ENCODE measurements around the gene BAG3. TPM values are rescaled to one million over a fixed set of nuclear protein-coding genes. Genes with fewer than 3 reads are reported as not detected.

BAG3 gene
- total RNA-seq, 1 experiment from 2014 or later = 57.0 TPM

DNA sequence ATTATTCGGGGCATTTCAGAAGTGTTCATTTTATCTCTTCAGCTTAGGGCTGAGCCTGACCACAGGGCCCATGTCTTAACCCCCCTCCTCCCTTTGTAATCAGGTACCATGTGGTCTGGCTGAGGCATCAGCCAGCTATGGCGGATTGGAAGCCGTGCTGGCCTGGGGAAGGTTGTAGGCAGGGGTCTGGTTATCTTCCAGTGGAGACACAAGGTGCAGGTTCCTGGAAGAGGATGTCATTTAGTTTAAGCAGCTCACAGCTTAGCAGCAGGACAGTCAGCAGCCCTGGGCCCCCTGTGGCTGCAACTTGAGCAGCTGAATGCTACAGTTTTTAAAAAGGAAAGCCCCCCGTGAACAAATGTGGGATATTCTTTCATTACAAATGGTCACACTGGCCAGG, 22.1 kb downstream of the BAG3 start:
- ATAC-seq (no peak), DNase-seq (ENCODE audit: low read depth, low spot score) (no peak)
- Histone ChIP-seq H3K9me3 (ENCODE audit: control insufficient read depth in 1 of 2, insufficient read depth in 1 of 2, low read depth in 1 of 2, low read length in 2 of 2) (no peaks in the 10 kb centered on the region), H3K79me2 (ENCODE audit: insufficient read depth, low read length) (peaks cover 47% of the 10 kb centered on the region), H3K36me3 (ENCODE audit: control insufficient read depth in 1 of 2, insufficient read depth in 2 of 2, low read length in 2 of 2) (peaks cover 51 to 67% of the 10 kb centered on the region in 2 experiments), H3K4me1 (ENCODE audit: control insufficient read depth in 1 of 2, insufficient read depth in 2 of 2, low read length in 2 of 2) (peaks cover 13 to 26% of the 10 kb centered on the region in 2 experiments), H3K9ac (ENCODE audit: low read length) (no peak overlapping the region), H4K20me1 (ENCODE audit: insufficient read depth) (peaks cover 4% of the 10 kb centered on the region; the same call in 1 of the 2 replicates), H3K9me2 (ENCODE audit: insufficient read depth) (no peaks in the 10 kb centered on the region), H3K27ac (ENCODE audit: low read depth, low read length) (no peak overlapping the region), H2AFZ (ENCODE audit: low read depth, low read length, poor library complexity, severe bottlenecking) (no peak overlapping the region), H3K4me3 (replicated peaks in 1 of 2; ENCODE audit: low read depth in 1 of 2, low read length in 2 of 2) (no peak overlapping the region), H3K27me3 (ENCODE audit: insufficient read depth, low read length) (no peaks in the 10 kb centered on the region), H3K4me2 (ENCODE audit: low read length) (no peak overlapping the region)
- ChIA-PET POLR2A (no interaction called here), CTCF (no interaction called here), RAD21 (ENCODE audit: low non-redundant PET in 1 of 2, low total read pairs in 2 of 2, uncharacterized antibody in 2 of 2, unreplicated experiment in 2 of 2) (no interaction called here)
- intact Hi-C loops (cut with micrococcal nuclease) = no loop called here
- TF ChIP-seq CEBPB (IDR thresholded peaks at IDR 0.05; ENCODE audit: low read depth) (no peak), ZNF274 (IDR thresholded peaks at IDR 0.05; ENCODE audit: low read depth, low read length) (no peak), TCF7L2 (IDR thresholded peaks at IDR 0.05; ENCODE audit: borderline replicate concordance, extremely low read depth, insufficient read depth, insufficient read length) (no peak), SIN3A (IDR thresholded peaks at IDR 0.05; ENCODE audit: low read depth) (no peak), CBX3 (IDR thresholded peaks at IDR 0.05; ENCODE audit: low read depth) (no peak), POLR2A (IDR thresholded peaks at IDR 0.05; ENCODE audit: borderline replicate concordance, extremely low read depth, insufficient read depth, insufficient read length) (no peak), YY1 (IDR thresholded peaks at IDR 0.05; ENCODE audit: extremely low read depth, insufficient replicate concordance, low read depth, low read length) (no peak), ELF1 (IDR thresholded peaks at IDR 0.05; ENCODE audit: borderline replicate concordance, low read depth) (no peak), EZH2phosphoT487 (IDR thresholded peaks at IDR 0.05; ENCODE audit: borderline replicate concordance) (no peak), ZFX (IDR thresholded peaks at IDR 0.05) (no peak), JUND (IDR thresholded peaks at IDR 0.05) (no peak), SP1 (IDR thresholded peaks at IDR 0.05; ENCODE audit: low read depth) (no peak), FOSL1 (IDR thresholded peaks at IDR 0.05; ENCODE audit: low read depth) (no peak), RAD21 (IDR thresholded peaks at IDR 0.05; ENCODE audit: low read depth) (no peak), SRF (IDR thresholded peaks at IDR 0.05; ENCODE audit: low read depth) (no peak)
- TF ChIP-seq, protein P1, sequence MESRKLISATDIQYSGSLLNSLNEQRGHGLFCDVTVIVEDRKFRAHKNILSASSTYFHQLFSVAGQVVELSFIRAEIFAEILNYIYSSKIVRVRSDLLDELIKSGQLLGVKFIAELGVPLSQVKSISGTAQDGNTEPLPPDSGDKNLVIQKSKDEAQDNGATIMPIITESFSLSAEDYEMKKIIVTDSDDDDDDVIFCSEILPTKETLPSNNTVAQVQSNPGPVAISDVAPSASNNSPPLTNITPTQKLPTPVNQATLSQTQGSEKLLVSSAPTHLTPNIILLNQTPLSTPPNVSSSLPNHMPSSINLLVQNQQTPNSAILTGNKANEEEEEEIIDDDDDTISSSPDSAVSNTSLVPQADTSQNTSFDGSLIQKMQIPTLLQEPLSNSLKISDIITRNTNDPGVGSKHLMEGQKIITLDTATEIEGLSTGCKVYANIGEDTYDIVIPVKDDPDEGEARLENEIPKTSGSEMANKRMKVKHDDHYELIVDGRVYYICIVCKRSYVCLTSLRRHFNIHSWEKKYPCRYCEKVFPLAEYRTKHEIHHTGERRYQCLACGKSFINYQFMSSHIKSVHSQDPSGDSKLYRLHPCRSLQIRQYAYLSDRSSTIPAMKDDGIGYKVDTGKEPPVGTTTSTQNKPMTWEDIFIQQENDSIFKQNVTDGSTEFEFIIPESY (IDR thresholded peaks at IDR 0.05; ENCODE audit: extremely low read depth, insufficient replicate concordance, low read length) = no peak
- TF ChIP-seq, protein P2, sequence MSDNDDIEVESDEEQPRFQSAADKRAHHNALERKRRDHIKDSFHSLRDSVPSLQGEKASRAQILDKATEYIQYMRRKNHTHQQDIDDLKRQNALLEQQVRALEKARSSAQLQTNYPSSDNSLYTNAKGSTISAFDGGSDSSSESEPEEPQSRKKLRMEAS (IDR thresholded peaks at IDR 0.05) = no peak
- TF ChIP-seq, protein P3, sequence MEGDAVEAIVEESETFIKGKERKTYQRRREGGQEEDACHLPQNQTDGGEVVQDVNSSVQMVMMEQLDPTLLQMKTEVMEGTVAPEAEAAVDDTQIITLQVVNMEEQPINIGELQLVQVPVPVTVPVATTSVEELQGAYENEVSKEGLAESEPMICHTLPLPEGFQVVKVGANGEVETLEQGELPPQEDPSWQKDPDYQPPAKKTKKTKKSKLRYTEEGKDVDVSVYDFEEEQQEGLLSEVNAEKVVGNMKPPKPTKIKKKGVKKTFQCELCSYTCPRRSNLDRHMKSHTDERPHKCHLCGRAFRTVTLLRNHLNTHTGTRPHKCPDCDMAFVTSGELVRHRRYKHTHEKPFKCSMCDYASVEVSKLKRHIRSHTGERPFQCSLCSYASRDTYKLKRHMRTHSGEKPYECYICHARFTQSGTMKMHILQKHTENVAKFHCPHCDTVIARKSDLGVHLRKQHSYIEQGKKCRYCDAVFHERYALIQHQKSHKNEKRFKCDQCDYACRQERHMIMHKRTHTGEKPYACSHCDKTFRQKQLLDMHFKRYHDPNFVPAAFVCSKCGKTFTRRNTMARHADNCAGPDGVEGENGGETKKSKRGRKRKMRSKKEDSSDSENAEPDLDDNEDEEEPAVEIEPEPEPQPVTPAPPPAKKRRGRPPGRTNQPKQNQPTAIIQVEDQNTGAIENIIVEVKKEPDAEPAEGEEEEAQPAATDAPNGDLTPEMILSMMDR (IDR thresholded peaks at IDR 0.05 in 2 of 3, conservative IDR thresholded peaks at IDR 0.05 in 1 of 3; ENCODE audit: borderline replicate concordance in 1 of 3, insufficient read depth in 1 of 3, low read depth in 2 of 3, low read length in 2 of 3) = no peak
- TF ChIP-seq, protein P4, sequence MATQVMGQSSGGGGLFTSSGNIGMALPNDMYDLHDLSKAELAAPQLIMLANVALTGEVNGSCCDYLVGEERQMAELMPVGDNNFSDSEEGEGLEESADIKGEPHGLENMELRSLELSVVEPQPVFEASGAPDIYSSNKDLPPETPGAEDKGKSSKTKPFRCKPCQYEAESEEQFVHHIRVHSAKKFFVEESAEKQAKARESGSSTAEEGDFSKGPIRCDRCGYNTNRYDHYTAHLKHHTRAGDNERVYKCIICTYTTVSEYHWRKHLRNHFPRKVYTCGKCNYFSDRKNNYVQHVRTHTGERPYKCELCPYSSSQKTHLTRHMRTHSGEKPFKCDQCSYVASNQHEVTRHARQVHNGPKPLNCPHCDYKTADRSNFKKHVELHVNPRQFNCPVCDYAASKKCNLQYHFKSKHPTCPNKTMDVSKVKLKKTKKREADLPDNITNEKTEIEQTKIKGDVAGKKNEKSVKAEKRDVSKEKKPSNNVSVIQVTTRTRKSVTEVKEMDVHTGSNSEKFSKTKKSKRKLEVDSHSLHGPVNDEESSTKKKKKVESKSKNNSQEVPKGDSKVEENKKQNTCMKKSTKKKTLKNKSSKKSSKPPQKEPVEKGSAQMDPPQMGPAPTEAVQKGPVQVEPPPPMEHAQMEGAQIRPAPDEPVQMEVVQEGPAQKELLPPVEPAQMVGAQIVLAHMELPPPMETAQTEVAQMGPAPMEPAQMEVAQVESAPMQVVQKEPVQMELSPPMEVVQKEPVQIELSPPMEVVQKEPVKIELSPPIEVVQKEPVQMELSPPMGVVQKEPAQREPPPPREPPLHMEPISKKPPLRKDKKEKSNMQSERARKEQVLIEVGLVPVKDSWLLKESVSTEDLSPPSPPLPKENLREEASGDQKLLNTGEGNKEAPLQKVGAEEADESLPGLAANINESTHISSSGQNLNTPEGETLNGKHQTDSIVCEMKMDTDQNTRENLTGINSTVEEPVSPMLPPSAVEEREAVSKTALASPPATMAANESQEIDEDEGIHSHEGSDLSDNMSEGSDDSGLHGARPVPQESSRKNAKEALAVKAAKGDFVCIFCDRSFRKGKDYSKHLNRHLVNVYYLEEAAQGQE (IDR thresholded peaks at IDR 0.05; ENCODE audit: low read depth) = no peak
- TF ChIP-seq, protein P5, sequence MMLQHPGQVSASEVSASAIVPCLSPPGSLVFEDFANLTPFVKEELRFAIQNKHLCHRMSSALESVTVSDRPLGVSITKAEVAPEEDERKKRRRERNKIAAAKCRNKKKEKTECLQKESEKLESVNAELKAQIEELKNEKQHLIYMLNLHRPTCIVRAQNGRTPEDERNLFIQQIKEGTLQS (IDR thresholded peaks at IDR 0.05) = no peak
- no TSS peak for BruUV-seq (replicated peaks)
